Measurements from ENCODE around the gene MRM2.
"Not testable (repeated sequence)": the region's sequence is repeated elsewhere in the genome, so short reads cannot be mapped to it uniquely, and the experiment has no call there.

Gene MRM2

DNA sequence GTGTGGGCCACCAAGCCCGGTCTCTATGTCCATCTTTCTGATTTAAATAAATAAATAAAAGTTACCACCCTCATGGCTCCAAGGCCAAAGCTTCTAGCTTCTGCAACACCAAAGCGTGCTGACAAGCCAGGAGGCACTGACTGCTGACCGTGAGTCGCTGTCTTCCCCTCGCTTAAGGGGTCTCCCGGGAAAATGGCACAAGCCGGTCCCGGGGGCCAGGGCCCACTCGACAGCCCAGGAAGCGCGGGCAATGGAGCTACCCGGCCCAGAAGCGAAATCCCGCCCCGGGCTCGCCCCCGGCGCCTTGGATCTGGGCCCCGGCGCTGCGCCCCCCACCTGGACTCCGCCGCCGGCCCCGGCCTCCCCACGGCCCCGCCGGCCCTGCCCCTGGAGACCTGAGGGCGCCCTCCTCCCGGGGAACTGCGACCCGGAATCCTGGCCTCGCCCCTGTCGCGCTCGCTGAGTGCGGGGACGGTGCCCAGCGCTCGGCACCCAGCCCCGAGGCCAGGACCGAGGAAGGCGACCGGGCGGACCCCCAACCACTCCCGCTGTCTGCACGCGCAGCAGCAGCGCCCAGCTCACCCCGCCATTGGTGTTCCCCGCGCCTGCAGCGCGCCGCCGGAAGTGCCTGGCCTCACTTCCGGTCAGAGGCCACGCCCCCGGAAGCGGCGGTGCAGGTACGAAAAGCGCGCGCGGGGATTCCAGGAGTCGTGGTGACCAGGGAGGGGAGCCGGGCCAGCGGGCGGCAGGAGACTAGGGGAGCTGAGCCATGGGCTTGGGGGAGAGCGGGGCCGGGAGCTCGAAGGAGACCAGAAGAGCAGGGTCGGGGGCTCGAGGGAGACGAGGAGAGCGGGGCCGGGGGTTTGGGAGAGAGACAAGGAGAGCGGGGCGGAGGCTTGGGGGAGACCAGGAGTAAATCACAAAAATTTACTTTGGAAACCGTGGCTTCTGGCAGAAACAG is at the start of gene MRM2, which contains the start of gene NUDT1:
TSS of gene MRM2 (minus strand) at position 626 of the 961 bp plus-strand sequence. CDS start at position 590, 36 bp downstream.
TSS of gene NUDT1 (plus strand) at position 647 of the 961 bp plus-strand sequence. CDS start 2,349 bp downstream, outside the sequence.
- no peak for FAIRE-seq

DNA sequence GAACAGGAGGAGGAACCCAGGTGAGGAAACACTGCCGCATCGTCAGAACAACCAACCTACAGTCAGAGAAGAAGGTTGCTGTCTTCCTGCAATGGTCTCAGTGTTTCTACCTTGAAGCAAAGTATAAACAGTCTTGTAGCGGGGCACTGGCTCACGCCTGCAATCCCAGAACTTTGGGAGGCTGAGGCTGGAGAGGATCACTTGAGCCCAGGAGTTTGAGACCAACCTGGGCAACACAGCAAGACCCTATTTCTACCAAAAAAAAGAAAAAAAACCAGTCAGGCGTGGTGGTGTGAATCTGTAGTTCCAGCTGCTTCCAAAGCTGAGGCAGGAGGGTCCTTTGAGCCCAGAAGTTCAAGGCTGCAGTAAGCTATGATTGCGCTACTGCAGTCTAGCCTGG is 48.9 kb upstream of the MRM2 start:
- FAIRE-seq = no peak

DNA sequence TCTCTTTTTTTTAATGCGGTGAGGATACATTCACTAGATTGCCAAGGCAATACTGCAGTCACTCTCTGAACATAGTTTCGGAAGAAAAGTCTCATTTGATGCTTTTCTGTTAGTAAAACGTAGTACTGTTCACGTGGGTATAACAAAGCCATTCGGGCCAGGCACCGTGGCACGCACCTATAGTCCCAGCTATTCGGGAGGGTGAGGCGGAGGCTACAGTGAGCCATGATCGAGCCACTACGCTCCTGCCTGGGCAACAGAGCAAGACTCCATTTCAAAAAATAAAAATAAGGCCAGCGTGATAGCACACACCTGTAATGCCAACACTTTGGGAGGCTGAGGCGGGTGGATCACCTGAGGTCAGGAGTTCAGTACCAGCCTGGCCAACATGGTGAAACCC is 47.6 kb upstream of the MRM2 start:
- FAIRE-seq = no peak

GRCh38 chr7:2289111-2289586 is 47.1 kb upstream of the MRM2 start:
- FAIRE-seq = no peak

DNA sequence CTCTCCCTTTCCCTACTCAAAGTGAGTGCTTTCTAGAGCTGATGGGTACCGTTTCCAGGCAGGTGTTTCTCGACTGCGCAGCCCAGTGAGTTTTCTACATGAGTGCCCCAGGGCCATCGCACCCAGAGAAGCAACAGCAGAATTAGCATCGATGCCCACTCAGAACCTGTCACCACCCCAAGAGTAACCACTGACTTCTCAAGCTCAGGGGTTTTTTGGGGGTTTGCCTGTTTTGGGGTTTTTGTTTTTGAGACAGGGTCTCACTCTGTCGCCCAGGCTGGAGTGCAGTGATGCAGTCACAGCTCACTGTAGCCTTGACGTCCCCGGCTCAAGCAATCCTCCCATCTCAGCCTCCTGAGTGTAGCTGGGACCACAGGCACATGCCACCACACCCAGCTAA is 46.5 kb upstream of the MRM2 start:
- no peak for FAIRE-seq

GRCh38 chr7:2287745-2288144 is 45.7 kb upstream of the MRM2 start:
- no peak for FAIRE-seq

GRCh38 chr7:2283074-2283473 is 41.1 kb upstream of the MRM2 start:
- no peak for FAIRE-seq

DNA sequence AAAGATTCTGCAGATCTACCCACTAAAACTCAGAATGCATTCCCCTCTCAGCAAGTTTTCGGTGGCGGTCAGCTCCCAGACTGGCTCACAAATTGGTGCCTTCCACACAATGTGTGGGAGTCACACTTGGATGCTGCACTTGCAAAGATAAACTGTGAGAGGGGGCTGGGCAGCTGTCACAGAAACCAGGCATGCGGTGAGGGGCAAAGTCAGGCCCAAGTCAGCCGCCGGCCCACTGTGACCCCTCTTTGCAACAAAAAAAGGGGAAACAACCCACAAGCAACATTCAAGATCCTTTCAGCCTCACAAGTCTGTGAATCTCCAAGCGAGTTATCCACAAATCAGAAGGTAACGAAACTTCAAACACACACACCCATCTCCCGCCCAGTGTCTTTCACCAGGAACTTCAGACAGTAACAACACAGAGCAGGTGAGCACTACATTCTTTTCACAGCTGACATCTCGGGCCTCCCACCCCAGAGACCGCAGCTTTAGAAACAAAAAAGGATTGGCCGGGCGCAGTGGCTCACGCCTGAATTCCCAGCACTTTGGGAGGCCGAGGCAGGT is 40.3 kb upstream of the MRM2 start:
- FAIRE-seq = no peak

DNA sequence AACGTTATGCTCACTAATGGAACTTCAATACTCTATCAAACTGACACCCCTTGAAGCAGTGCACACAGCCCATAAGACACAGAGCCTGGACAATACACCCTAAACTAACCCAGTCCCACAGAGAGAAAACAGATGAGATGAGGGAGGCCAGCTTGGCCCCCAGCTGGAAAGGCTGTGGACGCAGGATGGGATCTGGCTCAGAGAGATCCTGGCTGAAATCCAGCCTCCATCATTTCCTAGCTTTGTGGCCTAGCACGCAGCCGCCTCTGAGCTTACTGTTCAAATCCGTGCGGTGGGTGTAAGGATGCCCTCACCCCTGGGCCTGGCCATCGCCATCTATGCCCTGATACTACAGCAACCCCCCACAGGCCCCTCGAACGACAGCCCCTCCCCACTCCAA is 39.5 kb upstream of the MRM2 start:
- peak; percentile 71 for FAIRE-seq

GRCh38 chr7:2280424-2280823 is 38.4 kb upstream of the MRM2 start:
- peak; percentile 82 for FAIRE-seq

- FAIRE-seq = peak; percentile 81
Measured at GRCh38 chr7:2279896-2280295, 37.9 kb upstream of the MRM2 start.

DNA sequence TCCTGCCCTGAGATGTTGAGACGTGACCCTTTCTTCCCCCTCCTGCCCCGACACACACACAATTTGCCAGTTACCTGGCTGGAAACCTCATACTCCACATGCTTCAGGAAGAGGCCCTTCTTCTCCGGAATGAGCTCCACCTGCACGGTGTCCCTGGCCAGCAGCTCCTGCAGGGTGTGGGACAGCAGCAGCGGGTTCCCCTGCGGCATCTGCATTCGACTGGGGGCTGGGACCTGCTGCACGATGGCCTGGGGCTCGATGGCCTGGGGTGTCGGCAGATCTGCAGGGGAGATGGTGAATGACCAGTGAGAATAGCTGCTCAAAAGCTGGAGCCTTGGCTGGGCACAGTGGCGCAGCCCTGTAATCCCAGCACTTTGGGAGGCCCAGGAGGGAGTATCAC is 36.0 kb upstream of the MRM2 start:
- FAIRE-seq = no peak

GRCh38 chr7:2276107-2276506 is 34.1 kb upstream of the MRM2 start:
- no peak for FAIRE-seq

DNA sequence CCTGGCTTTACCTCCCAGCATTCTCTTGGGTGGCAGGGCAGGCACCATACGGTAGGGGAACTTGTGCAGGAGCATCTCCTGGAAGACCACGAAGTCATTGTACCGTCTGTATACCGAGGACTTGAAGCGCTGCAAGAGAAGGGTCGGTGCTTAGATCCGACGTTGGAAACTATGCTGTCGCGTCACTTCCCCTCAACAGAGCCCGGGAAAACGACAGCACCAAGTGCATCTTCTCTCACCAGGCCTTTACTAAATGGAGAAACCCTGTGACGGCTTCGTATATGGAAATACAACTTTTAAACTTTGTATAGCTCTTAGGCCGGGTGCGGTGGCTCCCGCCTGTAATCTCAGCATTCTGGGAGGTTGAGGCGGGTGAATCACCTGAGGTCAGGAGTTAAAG is 33.1 kb upstream of the MRM2 start:
- FAIRE-seq = no peak

DNA sequence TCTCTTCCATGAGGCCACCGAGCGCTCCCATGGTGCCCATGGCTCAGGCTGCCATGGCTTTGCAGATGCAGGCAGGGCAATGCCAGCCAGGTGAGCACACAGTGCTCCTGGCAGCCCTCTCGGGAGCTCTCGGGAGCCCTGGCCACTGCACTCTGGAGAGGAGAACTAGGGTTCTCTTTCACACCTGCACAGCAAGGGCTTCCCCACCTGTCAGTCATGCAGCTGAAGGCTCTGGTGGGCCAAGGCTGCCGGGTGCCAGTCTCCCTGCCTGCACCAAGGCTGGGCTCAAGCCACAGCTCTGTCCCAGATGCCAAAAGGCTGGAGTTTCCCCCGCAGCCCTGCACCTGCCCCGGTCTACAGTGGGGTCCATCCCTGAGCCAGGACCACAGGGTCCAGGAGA is 32.7 kb upstream of the MRM2 start:
- no peak for FAIRE-seq

- no peak for FAIRE-seq
Measured at GRCh38 chr7:2273866-2274265, 31.9 kb upstream of the MRM2 start.

- FAIRE-seq = no peak
Measured at GRCh38 chr7:2272031-2272430, 30.0 kb upstream of the MRM2 start.

DNA sequence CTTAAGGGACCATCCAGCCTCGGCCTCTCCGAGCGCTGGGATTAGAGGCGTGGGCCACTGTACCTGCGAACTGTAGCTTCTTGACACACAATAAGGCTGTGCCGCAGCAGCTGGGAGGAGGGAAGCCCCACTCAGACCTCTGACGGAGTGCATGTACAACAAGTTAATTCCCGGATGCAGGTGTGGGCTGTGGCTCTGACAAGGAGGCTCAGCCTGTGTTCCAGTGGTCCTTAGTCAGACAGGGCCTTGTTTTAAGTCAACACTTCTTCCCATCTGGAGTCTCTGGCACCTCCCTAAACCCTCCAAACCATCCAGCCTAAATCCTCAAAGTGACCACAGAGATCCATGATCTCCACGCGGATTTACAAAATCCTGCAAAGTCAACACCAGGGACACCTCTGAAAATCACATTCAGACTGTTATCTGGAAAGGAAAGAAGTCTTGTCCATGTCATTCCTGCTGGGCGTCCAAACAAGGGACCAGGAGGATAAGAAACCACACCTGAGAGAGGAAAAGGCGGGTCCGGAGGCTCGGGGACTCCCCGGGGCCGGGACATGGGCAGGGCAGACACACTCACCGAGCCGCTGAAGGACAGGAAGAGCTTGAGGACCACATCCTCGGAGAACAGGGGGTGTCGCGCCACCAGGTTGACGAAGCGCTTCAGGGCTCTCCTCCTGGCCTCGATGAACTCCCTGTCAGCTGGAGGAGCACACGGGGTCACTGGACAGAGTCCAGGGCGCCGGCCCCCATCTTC is 29.4 kb upstream of the MRM2 start:
- FAIRE-seq = no peak

GRCh38 chr7:2270495-2270894 is 28.5 kb upstream of the MRM2 start:
- no peak for FAIRE-seq

DNA sequence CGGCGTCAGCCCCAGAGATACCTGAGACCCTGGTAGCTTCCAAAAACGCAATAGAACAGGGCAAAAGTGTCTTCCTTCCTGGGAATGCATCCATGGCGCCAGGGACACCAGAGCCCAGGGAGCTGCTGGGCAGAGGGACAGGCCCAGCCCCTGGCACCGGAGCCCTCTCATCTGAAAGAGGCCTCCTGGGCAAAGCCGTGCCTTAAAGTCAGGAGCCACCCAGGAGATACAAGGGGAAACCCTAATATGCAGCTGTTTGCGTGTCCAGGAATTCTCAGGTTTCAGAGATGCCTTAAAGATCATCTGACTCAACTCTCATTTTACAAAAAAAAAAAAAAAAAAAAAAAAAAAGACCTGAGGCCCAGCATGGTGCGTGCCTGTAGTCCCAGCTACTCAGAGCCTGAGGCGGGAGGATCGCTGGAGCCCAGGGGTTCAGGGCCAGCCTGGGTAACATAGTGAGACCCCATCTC is 28.0 kb upstream of the MRM2 start:
- no peak for FAIRE-seq

GRCh38 chr7:2269089-2269990 is 27.3 kb upstream of the MRM2 start:
- FAIRE-seq = not testable (repeated sequence)

DNA sequence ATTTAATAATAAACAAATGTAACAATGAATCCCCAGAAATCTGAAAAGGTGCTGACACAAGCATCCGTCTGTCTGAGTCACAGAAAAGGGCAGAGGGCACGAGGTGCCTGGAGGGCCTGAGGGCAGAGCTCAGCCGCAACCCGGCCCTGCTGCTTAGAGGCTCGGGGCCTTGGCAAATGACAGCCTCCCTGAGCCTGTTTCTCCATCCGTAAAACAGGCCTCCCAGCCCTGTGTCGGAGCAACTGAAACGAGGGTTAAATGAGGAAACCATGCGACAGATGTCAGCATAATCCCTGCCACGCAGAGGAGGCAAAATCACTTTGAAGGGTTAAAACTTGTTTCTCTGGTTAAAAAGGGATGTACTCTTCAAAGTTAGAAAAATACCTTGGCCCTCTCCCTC is 24.9 kb upstream of the MRM2 start:
- no peak for FAIRE-seq
